Measurements from ENCODE around the gene CHD9.

- TF ChIP-seq, protein P1, sequence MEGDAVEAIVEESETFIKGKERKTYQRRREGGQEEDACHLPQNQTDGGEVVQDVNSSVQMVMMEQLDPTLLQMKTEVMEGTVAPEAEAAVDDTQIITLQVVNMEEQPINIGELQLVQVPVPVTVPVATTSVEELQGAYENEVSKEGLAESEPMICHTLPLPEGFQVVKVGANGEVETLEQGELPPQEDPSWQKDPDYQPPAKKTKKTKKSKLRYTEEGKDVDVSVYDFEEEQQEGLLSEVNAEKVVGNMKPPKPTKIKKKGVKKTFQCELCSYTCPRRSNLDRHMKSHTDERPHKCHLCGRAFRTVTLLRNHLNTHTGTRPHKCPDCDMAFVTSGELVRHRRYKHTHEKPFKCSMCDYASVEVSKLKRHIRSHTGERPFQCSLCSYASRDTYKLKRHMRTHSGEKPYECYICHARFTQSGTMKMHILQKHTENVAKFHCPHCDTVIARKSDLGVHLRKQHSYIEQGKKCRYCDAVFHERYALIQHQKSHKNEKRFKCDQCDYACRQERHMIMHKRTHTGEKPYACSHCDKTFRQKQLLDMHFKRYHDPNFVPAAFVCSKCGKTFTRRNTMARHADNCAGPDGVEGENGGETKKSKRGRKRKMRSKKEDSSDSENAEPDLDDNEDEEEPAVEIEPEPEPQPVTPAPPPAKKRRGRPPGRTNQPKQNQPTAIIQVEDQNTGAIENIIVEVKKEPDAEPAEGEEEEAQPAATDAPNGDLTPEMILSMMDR (conservative IDR thresholded peaks at IDR 0.05; ENCODE audit: low read length), result no peak
- TF ChIP-seq EZH2phosphoT487 (IDR thresholded peaks at IDR 0.05; ENCODE audit: borderline replicate concordance), result no peak
Measured at GRCh38 chr16:53085931-53086421, 31.2 kb downstream of the CHD9 start.
